ENCODE data around the gene ALDH1B1.
A peak's percentile ranks its signal among the peaks of the same experiment; 100 is the strongest.

ALDH1B1 gene

DNA sequence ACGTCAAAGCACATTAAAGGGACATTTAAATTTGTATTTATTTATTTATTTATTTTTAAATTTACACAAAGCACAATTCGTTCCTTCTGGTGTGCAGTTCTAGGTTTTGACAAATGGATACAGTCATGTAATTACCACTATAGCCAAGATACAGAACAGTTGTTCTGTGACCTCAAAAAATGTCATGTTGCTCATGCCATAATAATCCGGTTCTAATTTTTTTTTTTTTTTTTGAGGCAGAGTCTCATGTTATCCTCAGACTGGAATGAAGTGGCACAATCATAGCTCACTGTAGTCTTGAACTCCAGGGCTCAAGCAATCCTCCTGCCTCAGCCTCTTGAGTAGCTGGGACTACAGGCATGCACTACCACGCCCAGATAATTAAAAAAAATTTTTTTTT lies 24.0 kb downstream of the ALDH1B1 start:
- Histone ChIP-seq H3K9me3 (ENCODE audit: insufficient read depth, low read length, severe bottlenecking) (no peaks in the 10 kb centered on the region), H3K4me2 (ENCODE audit: insufficient read depth, low read length) (no peak overlapping the region), H3K27ac (ENCODE audit: low read length) (no peak overlapping the region), H3K9ac (ENCODE audit: low read depth, low read length) (no peak overlapping the region), H3K36me3 (ENCODE audit: insufficient read depth, low read length) (no peaks in the 10 kb centered on the region), H3K4me3 (ENCODE audit: low read depth in 1 of 2, low read length in 2 of 2) (no peak overlapping the region), H4K20me1 (ENCODE audit: insufficient read depth, low read length) (no peaks in the 10 kb centered on the region), H3K79me2 (ENCODE audit: insufficient read depth, low read length) (no peaks in the 10 kb centered on the region), H3K4me1 (ENCODE audit: insufficient read depth, low read length) (no peaks in the 10 kb centered on the region), H3K27me3 (ENCODE audit: insufficient read depth, low read length, poor library complexity) (no peaks in the 10 kb centered on the region), H2AFZ (ENCODE audit: low read depth, low read length) (no peak overlapping the region)
- no peak for ATAC-seq (ENCODE audit: insufficient read depth, low read depth)
- no peak for TF ChIP-seq EZH2 (IDR thresholded peaks at IDR 0.05; ENCODE audit: borderline replicate concordance, low read depth, low read length, severe bottlenecking)
- TF ChIP-seq, protein P1, sequence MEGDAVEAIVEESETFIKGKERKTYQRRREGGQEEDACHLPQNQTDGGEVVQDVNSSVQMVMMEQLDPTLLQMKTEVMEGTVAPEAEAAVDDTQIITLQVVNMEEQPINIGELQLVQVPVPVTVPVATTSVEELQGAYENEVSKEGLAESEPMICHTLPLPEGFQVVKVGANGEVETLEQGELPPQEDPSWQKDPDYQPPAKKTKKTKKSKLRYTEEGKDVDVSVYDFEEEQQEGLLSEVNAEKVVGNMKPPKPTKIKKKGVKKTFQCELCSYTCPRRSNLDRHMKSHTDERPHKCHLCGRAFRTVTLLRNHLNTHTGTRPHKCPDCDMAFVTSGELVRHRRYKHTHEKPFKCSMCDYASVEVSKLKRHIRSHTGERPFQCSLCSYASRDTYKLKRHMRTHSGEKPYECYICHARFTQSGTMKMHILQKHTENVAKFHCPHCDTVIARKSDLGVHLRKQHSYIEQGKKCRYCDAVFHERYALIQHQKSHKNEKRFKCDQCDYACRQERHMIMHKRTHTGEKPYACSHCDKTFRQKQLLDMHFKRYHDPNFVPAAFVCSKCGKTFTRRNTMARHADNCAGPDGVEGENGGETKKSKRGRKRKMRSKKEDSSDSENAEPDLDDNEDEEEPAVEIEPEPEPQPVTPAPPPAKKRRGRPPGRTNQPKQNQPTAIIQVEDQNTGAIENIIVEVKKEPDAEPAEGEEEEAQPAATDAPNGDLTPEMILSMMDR (IDR thresholded peaks at IDR 0.05; ENCODE audit: borderline replicate concordance, extremely low read depth, low read length, poor library complexity, severe bottlenecking): no peak
- no peak for DNase-seq

DNA sequence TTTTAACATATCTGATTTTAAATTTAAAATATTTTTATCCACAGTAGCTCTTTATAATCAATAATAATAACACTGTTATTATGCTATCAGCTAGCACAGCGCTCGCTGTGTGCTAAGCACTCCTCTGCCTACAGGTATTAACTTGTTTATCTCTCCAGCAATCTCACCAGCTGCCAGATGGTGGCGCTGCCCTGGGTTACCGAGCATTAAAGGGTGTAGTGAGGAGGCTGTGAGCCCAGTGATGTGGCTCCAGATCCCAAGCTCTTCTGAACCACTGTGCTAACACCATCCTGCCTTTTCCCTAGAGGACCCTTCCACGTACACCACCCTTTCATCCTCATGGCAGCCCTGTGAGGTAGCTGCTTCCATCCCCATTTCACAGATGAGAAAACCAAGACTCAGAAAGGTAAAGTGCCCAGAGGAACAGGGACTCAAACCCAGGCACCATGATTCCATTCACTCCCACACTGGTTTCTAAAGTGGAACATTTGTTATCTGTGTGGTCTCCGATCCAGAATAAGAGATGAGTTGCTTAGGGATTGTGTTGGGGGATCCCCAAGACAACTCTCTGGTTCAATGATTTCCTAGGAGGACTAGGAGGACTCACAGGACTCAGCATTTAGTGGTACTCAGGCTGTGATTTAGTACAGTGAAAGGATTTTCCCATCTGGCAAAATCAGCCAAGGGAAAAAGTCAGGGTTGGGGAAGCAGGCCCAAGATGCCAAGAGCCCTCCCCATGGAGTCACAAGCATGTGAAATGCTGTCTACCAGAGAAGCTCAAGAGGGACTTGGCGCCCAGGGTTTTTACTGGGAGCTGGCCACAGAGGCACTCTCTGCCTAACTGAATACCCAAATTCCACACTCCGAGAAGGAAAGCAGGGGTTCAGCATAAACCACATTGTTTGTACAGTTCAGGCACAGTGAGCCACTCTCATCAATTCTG lies 24.8 kb downstream of the ALDH1B1 start:
- peak; percentile 44 for DNase-seq
- no peaks in the 10 kb centered on the region for H3K79me2 ChIP-seq (ENCODE audit: insufficient read depth, low read length)
- peak; percentile 66 for ATAC-seq (ENCODE audit: insufficient read depth, low read depth)
- H3K27me3 ChIP-seq (ENCODE audit: insufficient read depth, low read length, poor library complexity): no peaks in the 10 kb centered on the region
- H3K27ac ChIP-seq (ENCODE audit: low read length): no peak overlapping the region
- no peaks in the 10 kb centered on the region for H4K20me1 ChIP-seq (ENCODE audit: insufficient read depth, low read length)
- TF ChIP-seq EZH2 (IDR thresholded peaks at IDR 0.05; ENCODE audit: borderline replicate concordance, low read depth, low read length, severe bottlenecking): no peak
- TF ChIP-seq, protein P1 (IDR thresholded peaks at IDR 0.05; ENCODE audit: borderline replicate concordance, extremely low read depth, low read length, poor library complexity, severe bottlenecking): peak; percentile 70
- H3K9ac ChIP-seq (ENCODE audit: low read depth, low read length): no peak overlapping the region
- no peaks in the 10 kb centered on the region for H3K36me3 ChIP-seq (ENCODE audit: insufficient read depth, low read length)
- no peak overlapping the region for H3K4me2 ChIP-seq (ENCODE audit: insufficient read depth, low read length)
- H3K9me3 ChIP-seq (ENCODE audit: insufficient read depth, low read length, severe bottlenecking): no peaks in the 10 kb centered on the region
- no peaks in the 10 kb centered on the region for H3K4me1 ChIP-seq (ENCODE audit: insufficient read depth, low read length)
- no peak overlapping the region for H3K4me3 ChIP-seq (ENCODE audit: low read depth in 1 of 2, low read length in 2 of 2)
- H2AFZ ChIP-seq (ENCODE audit: low read depth, low read length): no peak overlapping the region

DNA sequence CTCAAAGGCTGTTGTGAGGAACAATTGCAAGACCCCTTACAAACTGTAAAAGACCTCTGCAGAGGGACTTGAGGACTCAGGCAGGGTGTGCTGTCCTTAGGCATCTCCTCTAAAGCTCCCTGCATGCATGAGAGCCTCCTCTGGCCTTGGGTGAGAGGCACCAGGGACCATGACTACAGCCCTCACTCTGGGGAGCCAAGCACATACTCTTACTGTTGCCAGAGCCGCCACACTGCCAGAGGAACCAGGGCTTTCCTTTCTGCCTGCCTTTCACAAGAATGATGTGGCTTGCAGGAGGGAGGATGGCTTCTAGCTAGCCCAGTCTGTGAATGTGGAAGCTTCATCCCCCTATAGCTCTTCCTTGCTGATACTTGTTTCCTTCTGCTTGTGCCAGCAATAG lies 25.9 kb downstream of the ALDH1B1 start:
- Histone ChIP-seq H3K4me1 (ENCODE audit: insufficient read depth, low read length) (no peaks in the 10 kb centered on the region), H3K36me3 (ENCODE audit: insufficient read depth, low read length) (no peaks in the 10 kb centered on the region), H3K79me2 (ENCODE audit: insufficient read depth, low read length) (no peaks in the 10 kb centered on the region), H3K9ac (ENCODE audit: low read depth, low read length) (no peak overlapping the region), H4K20me1 (ENCODE audit: insufficient read depth, low read length) (no peaks in the 10 kb centered on the region), H3K4me3 (ENCODE audit: low read depth in 1 of 2, low read length in 2 of 2) (no peak overlapping the region), H3K9me3 (ENCODE audit: insufficient read depth, low read length, severe bottlenecking) (no peaks in the 10 kb centered on the region), H3K27ac (ENCODE audit: low read length) (no peak overlapping the region), H3K27me3 (ENCODE audit: insufficient read depth, low read length, poor library complexity) (no peaks in the 10 kb centered on the region), H2AFZ (ENCODE audit: low read depth, low read length) (no peak overlapping the region), H3K4me2 (ENCODE audit: insufficient read depth, low read length) (no peak overlapping the region)
- TF ChIP-seq, protein P1 (IDR thresholded peaks at IDR 0.05; ENCODE audit: borderline replicate concordance, extremely low read depth, low read length, poor library complexity, severe bottlenecking): no peak
- no peak for TF ChIP-seq EZH2 (IDR thresholded peaks at IDR 0.05; ENCODE audit: borderline replicate concordance, low read depth, low read length, severe bottlenecking)
- DNase-seq: no peak
- ATAC-seq (ENCODE audit: insufficient read depth, low read depth): no peak

Measured in DND-41 (cell line).